GM12872 (cell line): ENCODE measurements around the gene RFESD.

ENCODE experiments used
- TF ChIP-seq, protein P1 (sequence below): IDR thresholded peaks from 3 replicates; pipeline ENCODE4 v1.5.1; 2011; ENCODE audit warnings: low read depth, mild to moderate bottlenecking, low read length, moderate library complexity; ENCODE audit not compliant: insufficient read depth

The RFESD gene

DNA sequence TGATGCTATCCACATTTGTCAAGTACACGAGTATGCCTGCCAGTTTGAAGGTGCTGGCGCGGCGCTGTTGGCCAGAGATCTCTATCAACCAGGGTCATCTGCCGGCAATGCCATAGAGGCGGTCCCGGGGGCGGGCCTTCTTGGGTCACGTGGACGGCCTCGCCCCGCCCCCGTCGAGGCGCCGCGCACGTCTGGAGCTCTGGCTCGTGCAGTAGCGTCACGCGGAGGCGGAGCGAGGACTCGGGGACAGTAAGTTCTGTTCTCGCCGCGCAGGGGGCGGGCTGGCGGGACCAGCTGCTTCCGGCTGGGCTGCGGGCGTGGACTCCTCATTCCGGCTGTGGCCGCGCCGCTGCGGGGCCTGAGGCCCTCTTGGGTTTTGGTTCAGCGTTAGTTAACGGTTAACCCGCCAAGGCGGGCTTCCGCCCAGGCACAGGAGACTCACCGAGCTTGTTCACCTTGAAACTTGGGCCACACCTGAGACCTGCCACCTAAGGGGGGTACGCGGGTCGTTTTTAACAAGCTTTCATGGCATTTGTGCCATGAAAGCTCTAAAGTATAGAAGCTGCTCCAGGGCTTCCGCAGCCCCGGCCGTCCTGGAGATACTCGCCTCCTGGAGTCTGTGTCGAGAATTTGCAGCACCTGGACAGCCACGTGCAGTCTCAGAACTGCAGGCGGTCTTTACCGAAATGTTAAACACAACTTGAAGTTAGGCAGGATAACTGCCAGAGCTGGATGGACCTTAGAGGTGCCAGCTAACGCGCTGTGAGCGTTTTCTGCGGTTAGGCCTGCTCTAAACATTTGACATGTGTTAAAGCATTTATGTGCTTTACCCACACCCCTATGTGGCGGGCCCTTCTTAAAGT lies at the start of gene RFESD:
Gene RFESD (plus strand): TSS at position 209 of the 863 bp plus-strand sequence. CDS start 5,495 bp downstream, outside the sequence.
- TF ChIP-seq, protein P1, sequence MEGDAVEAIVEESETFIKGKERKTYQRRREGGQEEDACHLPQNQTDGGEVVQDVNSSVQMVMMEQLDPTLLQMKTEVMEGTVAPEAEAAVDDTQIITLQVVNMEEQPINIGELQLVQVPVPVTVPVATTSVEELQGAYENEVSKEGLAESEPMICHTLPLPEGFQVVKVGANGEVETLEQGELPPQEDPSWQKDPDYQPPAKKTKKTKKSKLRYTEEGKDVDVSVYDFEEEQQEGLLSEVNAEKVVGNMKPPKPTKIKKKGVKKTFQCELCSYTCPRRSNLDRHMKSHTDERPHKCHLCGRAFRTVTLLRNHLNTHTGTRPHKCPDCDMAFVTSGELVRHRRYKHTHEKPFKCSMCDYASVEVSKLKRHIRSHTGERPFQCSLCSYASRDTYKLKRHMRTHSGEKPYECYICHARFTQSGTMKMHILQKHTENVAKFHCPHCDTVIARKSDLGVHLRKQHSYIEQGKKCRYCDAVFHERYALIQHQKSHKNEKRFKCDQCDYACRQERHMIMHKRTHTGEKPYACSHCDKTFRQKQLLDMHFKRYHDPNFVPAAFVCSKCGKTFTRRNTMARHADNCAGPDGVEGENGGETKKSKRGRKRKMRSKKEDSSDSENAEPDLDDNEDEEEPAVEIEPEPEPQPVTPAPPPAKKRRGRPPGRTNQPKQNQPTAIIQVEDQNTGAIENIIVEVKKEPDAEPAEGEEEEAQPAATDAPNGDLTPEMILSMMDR: peak; percentile 30; the same call in 1 of the 3 replicates

DNA sequence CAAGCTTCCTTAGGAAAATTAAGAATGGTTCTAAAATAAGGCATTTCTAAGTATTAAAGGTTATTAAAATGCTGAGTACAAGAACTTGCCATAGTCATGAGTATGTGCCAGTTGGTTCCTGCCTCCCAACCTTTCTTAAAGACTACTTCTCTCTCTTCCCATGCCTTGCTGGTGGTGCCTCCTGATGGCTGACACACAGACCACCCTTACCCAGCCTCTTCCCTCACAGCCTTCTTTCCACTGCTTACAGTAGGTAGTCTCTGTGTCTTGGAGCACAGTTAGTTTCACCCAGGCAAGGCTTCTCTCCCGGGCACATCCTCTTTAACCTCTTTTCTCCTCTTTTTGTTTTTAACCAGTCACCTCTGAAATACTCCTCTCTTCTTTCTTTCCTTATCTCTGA lies 47.3 kb upstream of the RFESD start:
- TF ChIP-seq, protein P1: no peak

DNA sequence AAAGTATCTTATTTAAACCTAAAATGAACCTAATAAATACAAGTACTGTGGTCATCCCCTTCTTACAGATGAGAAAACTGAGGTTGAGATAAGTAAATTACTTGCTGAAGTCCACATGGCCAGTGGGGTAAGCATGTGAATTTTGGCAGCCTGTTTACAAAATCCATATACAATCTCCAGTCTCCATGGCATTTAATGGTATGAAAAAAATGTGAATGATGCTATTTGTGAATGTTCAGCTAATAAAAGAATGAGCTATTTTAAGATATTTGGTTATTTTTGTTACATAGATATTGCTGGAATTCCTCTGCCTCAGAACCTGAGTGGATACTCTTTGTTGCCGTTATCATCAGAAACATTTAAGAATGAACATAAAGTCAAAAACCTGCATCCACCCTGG lies 46.0 kb upstream of the RFESD start:
- TF ChIP-seq, protein P1: no peak

DNA sequence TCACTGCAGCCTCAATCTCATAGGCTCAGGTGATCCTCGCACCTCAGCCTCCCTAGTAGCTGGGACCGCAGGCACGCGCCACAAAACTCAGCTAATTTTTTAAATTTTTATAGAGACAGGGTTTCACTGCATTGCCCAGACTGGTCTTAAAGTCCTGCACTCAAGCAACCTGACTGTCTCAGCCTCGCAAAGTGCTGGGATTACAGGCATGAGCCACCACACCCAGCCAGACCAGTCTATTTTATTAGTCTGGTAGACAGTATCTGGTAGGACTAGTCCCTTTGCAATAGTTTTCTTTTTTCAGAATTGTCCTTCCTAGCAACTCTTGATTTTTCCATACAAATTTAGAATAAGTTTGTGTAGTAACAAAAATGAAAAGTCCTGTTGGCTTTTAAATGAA lies 40.8 kb upstream of the RFESD start:
- TF ChIP-seq, protein P1: no peak

DNA sequence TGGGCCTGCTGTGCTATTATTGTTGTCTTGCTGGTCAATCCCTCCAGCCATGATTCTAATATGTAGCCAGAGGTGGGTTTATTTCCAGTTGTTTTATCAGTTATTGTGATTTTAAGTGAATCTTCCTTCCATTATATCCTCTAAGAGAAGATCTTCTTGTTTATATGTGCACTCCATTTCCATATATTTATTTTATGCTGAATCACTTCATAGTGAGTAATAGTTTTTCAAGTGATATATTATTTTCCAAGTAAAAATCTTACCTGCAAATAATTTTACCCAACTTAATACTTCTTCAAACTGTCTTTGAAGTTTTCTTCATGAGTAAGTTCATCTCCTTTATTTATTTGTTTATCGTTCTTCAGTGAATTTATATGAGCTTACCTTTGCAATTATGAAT lies 40.2 kb upstream of the RFESD start:
- TF ChIP-seq, protein P1: no peak

DNA sequence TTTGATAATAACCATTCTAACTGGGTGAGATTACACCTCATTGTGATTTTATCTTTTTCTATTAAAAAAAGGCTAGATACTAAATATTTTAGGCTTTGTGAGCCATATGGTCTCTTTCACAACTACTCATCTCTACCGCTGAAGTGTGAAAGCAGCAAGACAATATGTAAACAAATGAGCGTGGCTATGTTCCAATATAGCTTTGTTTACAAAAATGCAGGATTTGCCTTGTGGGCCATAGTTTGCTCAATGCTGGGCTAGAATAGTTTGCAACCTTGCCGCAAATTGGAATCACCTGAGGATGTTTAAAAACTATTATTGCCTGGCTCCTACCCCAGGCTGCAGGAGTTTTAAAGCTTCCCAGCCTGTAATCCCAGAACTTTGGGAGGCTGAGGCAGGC lies 36.9 kb upstream of the RFESD start:
- TF ChIP-seq, protein P1: no peak

DNA sequence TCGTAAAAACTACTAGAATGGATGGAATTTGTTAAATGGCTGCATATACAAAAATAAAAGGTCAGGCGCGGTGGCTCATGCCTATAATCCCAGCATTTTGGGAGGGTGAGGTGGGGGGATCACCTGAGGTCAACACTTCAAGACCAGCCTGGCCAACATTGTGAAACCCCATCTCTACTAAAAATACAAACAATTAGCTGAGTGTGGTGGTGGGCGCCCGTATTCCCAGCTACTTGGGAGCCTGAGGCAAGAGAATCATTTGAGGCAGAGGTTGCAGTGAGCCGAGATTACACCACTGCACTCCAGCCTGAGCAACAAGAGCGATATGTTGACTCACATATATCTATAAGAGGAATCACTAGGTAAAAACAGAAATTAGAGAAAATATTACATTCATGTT lies 36.0 kb upstream of the RFESD start:
- TF ChIP-seq, protein P1: no peak
